ENCODE measurements around the gene SLC27A4.

The SLC27A4 gene

DNA sequence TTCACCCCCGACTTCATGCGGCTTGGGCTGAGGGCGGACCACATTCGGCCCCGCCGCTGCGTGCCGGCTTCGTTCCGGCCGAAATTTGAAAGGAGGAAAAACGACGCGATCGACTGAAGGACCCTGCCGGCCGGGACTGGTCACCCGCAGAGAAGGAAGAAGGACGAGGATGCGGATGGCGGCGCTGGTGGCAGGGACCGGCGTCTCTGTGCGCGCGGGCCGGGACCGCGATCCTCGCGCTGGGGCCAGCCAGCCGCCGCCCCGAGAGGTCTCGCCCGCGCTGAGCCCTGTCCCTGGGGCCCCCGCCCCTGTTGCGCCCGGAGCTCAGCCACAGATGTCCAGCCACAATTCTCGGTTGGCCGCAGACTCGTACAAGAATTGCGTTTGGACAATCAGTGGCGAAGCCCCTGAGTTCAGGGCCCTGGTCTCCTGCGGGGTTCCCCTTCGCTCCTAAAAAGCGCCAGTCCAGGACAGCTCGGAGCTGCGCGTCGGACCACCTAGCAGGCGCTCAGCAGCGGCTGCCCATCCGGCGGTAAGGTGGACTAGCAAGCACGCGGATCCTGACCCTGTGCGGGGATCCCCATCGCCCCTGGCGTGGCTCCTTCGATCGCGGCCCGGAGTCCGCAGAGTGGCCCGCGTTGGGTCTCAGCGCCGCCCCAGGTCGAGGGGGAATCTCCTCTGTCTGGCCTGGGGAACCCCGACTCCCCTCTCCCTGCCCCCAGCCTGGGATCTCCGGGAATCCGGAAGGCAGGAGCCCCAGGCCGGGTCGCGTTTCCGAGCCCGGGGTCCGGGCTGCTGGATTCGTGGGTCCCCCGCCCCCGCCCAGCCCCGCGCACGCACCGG lies 52.2 kb downstream of the SLC27A4 start:
- DNase-seq: no peak

DNA sequence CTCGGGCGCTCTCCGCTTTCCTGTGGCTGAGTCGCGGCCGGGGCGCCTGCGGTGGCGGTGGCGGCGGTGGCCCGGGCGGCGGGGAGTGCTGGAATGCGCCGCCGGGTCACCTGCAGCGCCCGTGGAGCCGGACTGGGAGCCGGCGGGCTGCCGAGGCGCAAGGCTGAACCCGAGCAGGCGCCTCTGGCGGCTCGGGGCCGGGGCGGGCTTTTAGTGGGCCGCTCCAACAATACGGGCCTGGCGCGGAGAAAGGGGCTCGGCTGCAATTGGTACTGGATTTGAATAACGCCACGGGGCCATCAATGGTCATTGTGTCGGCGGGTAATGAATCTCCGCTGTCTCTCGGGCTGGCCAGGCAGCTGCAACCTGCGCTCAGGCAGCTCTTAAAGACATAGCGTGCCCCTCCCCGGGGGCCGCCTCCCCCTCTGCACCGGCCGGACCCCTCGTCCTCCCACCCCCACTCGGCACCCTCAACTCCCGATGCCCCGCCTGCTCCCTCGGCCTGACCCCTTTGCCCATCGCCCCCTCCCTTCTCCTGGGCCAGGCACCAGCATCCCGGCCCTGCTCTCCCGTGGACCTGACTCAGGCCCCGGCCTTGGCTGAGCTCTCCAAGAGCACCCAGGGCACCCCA lies 52.9 kb downstream of the SLC27A4 start:
- DNase-seq: no peak

DNA sequence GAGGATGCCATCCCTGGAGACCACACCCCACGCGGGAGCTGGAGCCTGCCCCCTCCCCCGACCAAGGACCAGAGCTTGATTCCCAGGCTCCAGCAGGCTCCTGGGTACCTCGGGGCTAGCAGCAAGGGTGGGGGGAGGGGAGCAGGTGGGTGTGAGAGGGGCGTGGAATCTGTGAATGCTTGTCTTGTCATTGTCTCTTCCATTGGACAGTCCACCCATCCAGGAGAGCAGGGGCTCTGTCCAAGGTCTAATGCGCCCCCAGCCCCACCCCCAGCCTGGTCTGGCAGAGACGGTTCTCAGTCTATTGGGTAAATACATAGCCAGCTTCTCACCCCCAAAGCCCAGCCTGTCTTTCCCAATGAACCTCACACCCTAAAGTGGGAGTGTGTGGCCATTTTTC lies 53.6 kb downstream of the SLC27A4 start:
- no peak for DNase-seq

DNA sequence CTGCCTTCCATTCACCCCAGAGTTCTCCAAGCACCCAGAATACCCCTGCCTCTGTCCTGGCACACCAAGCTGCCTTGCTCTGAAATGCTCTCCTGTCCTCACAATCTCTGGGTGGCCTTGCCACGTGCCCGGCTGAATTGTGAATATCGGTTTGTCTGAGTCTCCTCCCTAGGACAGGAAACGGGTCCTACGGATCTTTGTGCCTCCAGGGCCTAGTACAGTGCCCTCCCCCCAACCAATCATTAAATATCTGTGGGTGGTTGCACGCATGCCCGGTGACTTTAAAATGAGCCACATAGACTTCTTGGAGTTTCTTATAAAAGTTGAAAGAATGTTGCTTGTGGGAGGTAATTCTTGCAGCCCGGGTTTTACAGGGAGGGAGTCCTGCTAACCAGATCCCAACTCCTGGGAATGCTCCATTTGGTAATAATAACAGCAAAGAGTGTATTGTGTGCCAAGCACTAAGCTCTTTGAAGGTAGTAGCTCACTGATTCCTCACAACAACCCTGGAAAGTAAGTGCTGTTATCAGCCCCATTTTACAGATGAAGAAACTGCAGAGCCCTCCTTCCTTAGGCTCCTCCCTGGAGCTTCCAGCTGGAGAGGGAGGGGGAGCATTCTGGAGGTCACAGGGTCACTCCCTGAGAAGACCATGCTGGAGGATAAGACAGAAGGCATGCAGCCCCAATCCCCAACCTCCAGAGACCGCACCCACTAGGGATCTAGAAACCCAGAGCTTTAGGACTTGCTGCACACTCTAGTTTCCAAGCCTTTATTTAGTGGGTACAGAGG lies 54.2 kb downstream of the SLC27A4 start:
- DNase-seq: no peak

GRCh38 chr9:128396970-128397613 lies 56.8 kb downstream of the SLC27A4 start:
- DNase-seq: no peak

- no peak for DNase-seq
Measured at GRCh38 chr9:128397831-128398230, 57.5 kb downstream of the SLC27A4 start.

- no peak for DNase-seq
Measured at GRCh38 chr9:128399861-128400260, 59.5 kb downstream of the SLC27A4 start.

DNA sequence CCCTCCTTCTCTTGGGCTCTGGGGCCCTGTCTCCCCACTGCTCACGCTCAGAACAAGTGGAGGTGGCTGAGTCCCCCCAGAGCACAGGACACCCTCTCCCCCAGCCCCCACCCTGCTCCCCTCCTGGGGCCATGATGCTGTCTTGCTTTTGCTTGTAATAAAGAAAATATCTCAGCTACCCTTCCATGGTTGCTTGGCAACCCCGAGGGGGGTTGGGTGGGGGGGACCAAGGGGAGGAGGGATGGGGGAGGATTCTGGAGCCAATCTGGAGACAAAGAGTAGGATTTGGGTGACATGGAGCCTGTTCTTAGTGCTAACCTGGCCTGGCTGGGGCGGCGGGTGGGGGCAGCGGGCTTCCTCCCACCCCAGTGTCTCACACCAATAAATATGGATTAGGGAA lies 64.2 kb downstream of the SLC27A4 start:
- no peak for DNase-seq

DNA sequence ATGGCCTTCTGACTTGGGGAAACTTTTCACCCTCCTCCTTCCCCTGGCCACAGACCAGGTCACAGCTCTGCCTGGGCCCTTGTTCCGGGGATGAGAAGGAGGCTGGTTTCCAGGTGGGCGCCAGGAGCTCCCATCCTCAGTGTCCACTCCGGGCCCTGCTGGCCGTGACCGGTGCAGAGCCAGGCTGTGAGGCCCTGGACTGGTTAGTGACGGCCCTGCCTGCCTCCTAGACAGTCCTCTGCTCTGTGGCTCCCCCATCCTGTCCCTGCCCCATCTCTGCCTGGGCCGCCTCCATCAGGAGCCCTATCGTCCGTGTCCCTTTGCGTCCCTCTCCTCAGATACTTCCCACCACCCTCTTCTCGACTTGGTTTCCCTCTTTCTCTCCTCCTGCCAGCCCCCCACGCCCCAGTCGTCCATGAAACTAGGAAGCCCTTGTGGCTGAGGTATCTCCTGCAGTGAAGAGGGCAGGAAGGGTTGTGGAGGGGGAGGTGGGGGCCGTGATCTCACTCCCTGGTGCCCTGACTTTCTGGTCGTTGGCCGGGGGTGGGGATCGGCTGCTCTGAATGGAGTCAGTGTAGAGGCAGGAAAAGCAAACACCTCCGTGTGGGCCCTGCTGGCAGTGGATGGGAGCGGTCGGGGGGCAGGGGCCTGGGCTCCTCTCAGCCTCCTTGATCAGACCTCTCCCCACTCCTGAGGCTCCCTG lies 64.9 kb downstream of the SLC27A4 start:
- DNase-seq: no peak

GRCh38 chr9:128405780-128406171 lies 65.4 kb downstream of the SLC27A4 start:
- DNase-seq: no peak

- DNase-seq: no peak
Measured at GRCh38 chr9:128406848-128407391, 66.6 kb downstream of the SLC27A4 start.

DNA sequence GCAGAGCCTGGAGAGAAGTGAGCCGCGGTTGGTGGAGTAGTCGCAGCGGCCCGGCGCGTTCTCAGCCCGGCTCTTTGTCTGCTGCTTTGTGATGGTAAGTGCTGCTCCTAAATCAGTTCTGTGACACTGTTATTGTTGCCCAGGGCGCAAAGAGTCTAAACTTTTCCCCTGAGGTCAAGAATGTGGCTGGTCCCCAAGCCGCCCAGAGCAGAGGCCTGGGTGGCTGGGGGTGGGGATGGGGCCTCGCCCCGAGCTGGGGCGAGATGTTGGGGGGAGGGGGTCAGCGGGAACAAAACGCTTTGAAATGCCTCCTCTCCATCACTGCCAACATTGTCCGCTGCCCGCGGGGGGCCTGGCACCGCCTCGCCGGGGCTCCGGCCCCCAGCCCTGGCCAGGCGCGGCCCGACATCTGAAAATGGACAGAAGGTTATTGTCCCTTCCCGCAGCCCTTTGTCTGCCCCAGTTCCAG lies 68.7 kb downstream of the SLC27A4 start:
- DNase-seq: no peak

- no peak for DNase-seq
Measured at GRCh38 chr9:128409450-128409849, 69.1 kb downstream of the SLC27A4 start.

DNA sequence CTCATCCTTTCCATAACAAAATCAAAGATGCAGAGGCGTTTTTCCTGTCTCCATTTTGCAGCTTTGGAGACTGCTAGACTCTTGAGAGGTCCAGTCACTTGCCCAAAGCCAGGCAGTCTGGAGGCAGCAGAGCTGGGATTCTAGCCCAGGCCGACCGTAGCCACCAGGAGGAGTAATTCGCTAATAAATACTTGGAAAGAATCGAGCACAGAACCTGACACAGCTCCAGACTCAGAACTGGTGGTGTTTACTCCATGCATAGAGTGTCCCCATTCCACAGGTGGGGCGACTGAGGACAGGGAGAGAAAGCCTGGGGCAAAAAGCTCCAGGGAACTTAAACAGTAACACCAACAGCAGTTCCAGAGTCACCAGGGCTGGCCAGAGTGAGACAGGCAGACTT lies 69.7 kb downstream of the SLC27A4 start:
- no peak for DNase-seq
